Activated T-cell treated with anti-CD3 and anti-CD28 coated beads, Interleukin-2, amount 50 U/mL, for 24 hours (primary cell): ENCODE results near the gene SARS1.
"Not testable (repeated sequence)": the region's sequence is repeated elsewhere in the genome, so short reads cannot be mapped to it uniquely, and the experiment has no call there.

ENCODE experiments used
- DNase-seq: peaks from one replicate; pipeline ENCODE4 v3.0.0-alpha.2; 2020
- H3K27ac Mint-ChIP-seq: 2 replicates; pipeline ENCODE4 v1.8.0; 2020; ENCODE audit warnings: mild to moderate bottlenecking, mixed read lengths
- H3K27me3 Mint-ChIP-seq: 2 replicates; pipeline ENCODE4 v1.8.0; 2020; ENCODE audit warnings: mixed read lengths
- H3K36me3 Mint-ChIP-seq: 2 replicates; pipeline ENCODE4 v1.8.0; 2020; ENCODE audit warnings: low read depth, mixed read lengths
- H3K4me1 Mint-ChIP-seq: 2 replicates; pipeline ENCODE4 v1.8.0; 2020; ENCODE audit warnings: low read depth, mixed read lengths
- H3K4me3 Mint-ChIP-seq: 2 replicates; pipeline ENCODE4 v1.8.0; 2020; ENCODE audit warnings: mild to moderate bottlenecking, moderate library complexity, mixed read lengths
- H3K9me3 Mint-ChIP-seq: 2 replicates; pipeline ENCODE4 v1.8.0; 2020; ENCODE audit warnings: mixed read lengths

Gene SARS1

DNA sequence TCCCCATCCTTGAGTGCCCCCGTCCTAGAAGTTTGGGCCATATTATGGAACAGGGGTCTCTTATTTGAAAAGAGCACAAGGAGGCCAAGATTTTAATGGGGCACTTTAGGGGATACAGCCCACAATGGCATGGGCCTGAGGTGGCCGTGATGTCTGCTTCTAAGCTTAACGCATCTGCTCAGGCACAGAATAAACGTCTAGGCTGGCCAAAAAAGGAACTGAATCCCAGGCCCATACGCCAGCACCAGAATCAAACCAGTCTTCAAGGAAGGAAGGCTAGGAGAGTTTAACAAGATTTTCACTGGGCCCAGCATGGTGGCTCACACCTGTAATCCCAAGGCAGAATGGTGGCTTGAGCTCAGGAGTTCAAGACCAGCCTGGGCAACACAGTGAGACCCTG is 9.2 kb upstream of the SARS1 start:
- H3K36me3 Mint-ChIP-seq: peaks cover 3% of the 10 kb centered on the region
- H3K27ac Mint-ChIP-seq: no peak overlapping the region
- no peak overlapping the region for H3K4me3 Mint-ChIP-seq
- DNase-seq: no peak
- H3K4me1 Mint-ChIP-seq: peaks cover 11% of the 10 kb centered on the region
- H3K27me3 Mint-ChIP-seq: no peaks in the 10 kb centered on the region
- H3K9me3 Mint-ChIP-seq: no peaks in the 10 kb centered on the region

DNA sequence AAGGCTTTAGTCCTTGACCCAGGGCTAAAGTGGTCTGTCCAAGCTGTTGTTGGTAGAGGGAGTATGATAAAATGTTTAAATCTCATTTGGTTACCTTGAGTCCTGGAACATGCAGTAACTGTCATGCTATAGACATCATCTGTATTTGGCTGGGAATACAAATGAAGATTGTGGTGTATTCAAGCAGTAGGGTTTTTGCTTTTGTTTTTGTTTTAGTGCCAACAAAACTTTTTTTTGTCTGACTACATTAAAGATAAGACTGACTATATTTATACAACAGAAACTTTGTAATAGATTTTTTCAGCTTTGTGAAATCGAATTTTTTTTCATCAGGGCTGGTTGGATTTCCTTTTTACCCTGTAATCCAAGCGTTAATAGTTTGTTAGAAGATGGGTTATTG is 7.4 kb upstream of the SARS1 start:
- peaks cover 3% of the 10 kb centered on the region for H3K4me1 Mint-ChIP-seq
- DNase-seq: no peak
- no peaks in the 10 kb centered on the region for H3K27me3 Mint-ChIP-seq
- no peaks in the 10 kb centered on the region for H3K9me3 Mint-ChIP-seq
- H3K27ac Mint-ChIP-seq: no peak overlapping the region
- no peak overlapping the region for H3K4me3 Mint-ChIP-seq
- peaks cover 3% of the 10 kb centered on the region for H3K36me3 Mint-ChIP-seq

DNA sequence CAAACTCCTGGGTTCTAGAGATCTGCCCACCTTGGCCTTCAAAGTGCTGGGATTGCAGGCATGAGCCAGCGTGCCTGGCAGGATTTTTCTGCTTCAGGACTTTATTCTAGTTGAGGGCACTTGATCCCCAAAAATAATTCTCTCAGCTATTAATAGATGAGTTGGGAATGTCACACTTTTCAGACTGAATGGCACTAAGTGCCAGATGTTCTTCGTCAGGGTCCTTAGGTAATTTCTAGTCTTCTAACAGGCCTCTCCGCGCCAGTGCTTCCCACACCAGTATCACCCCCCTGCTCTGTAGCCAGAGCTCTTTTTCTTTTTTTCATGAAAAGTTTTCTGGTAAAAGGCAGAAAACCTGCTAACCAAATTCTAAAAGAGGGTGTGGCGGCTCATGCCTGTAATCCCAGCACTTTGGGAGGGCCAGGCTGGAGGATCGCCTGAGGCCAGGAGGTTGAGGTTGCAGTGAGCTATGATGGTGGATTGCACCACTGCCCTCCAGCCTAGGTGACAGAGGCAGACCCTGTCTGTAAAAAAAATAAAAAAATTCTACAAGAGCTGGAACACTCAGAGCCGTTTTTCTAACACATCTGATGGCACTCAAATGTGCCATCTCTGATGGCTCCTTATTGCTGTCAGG is 6.1 kb upstream of the SARS1 start:
- Mint-ChIP-seq H3K27me3 (no peaks in the 10 kb centered on the region), H3K4me3 (no peak overlapping the region), H3K36me3 (peaks cover 3% of the 10 kb centered on the region), H3K4me1 (no peaks in the 10 kb centered on the region), H3K9me3 (no peaks in the 10 kb centered on the region), H3K27ac (no peak overlapping the region)
- DNase-seq: no peak

DNA sequence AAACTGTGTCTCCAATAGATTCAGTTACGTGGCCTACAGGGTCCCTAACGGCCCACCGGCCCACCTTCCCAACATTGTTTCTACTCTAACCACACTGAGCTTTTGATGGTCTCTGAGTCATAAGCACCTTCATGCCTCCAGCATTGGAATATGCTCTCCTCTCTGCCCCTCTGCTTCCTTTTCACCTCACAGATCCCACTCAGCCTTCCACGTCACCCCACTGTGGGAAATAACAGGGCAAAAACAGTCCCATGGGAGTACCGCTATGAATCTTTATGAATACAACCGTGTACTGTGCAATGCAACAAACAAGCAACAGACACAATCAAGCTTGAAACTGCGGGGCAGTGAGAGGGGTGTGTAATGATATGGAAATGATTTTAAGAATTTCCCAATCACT is 5.3 kb upstream of the SARS1 start:
- Mint-ChIP-seq H3K4me1 (peaks cover 2% of the 10 kb centered on the region), H3K27ac (no peak overlapping the region)
- no peak for DNase-seq

DNA sequence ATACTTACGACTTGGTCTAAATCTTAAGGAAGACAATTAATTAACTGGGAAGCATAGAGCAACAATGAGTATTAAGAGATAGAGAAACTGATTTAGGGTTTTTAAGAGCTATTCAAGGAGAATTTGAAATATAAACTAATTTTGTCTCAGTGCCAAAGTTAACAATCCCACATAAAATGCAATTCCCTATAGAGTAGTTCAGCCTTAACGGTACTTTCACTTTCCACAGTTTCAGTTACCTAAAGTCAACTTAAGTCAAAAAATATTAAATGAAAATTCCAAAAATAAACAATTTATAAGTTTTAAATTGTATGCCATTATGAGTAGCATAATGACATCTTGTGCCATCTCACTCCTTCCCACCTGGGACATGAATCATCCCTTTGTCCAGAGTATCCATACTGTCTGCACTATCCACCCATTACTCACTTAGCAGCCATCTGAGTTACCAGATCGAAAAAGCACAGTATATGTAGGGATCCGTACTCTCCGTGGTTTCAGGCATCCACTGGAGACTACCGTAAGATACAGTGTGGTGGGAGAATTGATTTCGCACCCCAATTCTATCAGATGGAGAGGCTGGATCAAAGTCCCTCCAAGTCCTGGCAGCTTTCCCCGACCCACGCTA is 4.8 kb upstream of the SARS1 start:
- no peak for DNase-seq
- no peak overlapping the region for H3K4me3 Mint-ChIP-seq
- peaks cover 3% of the 10 kb centered on the region for H3K4me1 Mint-ChIP-seq
- H3K27ac Mint-ChIP-seq: no peak overlapping the region
- H3K9me3 Mint-ChIP-seq: no peaks in the 10 kb centered on the region
- no peaks in the 10 kb centered on the region for H3K27me3 Mint-ChIP-seq
- peaks cover 3% of the 10 kb centered on the region for H3K36me3 Mint-ChIP-seq

More for the DNA sequence above, 5.3 kb upstream of the SARS1 start:
- H3K4me3 Mint-ChIP-seq: no peak overlapping the region
- H3K27me3 Mint-ChIP-seq: no peaks in the 10 kb centered on the region
- no peaks in the 10 kb centered on the region for H3K9me3 Mint-ChIP-seq
- H3K36me3 Mint-ChIP-seq: no peaks in the 10 kb centered on the region

DNA sequence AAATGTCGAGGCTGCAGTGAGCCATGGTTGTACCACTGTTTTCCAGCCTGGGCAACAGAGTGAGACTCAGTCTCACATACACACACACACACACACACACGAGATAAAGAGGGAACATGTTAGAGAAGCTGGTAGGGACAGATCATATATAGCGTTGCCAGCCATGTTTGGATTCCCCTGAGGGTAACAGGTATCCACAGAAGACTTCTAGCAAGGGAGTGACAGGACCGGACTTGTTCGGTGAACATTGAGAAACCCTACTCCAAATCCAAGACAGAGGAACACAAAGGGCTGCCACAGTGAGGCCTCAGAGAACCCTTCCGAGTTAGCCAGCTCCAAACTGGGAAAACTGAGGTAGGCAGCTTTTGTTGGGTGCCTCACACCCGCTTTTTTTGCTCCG is 3.7 kb upstream of the SARS1 start:
- Mint-ChIP-seq H3K27me3 (no peaks in the 10 kb centered on the region), H3K9me3 (no peaks in the 10 kb centered on the region), H3K27ac (no peak overlapping the region), H3K4me1 (peaks cover 5% of the 10 kb centered on the region), H3K36me3 (peaks cover 14% of the 10 kb centered on the region), H3K4me3 (no peak overlapping the region)
- no peak for DNase-seq

DNA sequence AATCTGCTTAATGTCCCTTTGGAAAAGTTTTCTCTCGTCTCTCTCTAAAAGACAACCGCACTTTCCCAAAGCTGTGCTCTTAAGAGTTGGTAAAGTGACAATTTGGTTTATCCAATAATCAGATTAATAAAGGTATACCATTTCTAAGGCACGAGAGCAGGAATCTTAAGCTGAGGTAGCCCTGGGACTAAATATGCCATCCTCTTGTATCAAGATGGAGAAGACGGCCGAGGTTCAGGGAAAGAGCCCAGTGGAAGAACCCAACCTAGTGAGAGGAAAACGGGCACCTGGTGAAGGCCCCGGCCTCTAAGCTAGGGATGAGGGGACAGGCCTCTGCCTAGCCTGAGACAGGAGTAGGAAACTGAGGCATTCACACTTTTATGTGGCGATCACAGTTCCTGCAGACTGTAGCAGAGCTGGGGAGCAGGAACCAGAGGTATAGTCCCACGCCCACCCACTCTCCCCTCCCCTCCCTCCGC is 334 bp upstream of the SARS1 start:
- Mint-ChIP-seq H3K27ac (peak overlapping the region; percentile 96), H3K4me3 (peak overlapping the region; percentile 99), H3K27me3 (no peaks in the 10 kb centered on the region), H3K4me1 (peaks cover 32% of the 10 kb centered on the region), H3K9me3 (no peaks in the 10 kb centered on the region), H3K36me3 (peaks cover 43% of the 10 kb centered on the region)
- DNase-seq: peak; percentile 93

DNA sequence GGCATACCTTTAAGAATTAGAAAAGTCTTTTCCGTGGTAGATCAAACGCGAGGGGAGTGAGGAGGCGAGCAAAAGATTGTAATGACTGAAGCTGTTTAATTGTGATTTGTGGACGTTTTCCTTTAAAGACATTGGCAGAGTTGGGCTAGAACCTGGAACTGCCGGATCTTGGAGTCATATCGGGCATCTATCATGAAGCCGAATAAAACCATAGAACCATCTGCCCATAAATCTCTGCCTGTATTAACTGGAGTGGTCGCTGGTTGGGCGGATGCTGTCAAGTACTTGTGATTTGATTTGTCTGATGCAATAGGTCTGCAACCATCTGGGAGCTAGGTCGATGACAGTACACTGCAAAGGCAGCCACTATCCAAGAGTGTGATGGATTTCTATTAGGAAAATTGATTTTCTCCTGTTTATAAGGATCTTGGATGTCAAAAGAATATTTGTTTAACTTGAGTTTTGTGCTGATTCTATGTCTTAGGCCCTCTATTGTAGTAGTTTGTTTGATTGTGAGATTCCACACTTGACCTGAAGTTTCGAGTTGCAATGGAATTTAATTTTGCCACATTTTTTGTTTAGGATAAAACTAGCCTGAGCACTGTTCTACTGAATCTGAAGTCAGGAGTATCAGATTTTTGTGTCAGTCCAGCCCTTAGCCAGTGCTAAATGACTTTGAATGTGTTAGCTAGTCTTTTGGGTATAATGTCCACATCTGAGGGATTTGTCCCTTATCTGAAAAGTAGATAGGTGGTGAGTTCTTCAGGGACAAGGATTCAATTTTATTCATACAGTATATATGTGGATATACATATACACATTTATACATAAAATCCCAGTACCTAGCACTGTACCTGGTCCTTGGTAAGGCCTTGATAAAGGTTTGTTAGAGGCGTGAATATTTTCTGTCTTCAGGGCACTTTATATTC is 1.2 kb downstream of the SARS1 start:
- Mint-ChIP-seq H3K27me3 (no peaks in the 10 kb centered on the region), H3K4me3 (peak overlapping the region; percentile 99), H3K9me3 (no peaks in the 10 kb centered on the region), H3K27ac (peak overlapping the region; percentile 96), H3K4me1 (peaks cover 36% of the 10 kb centered on the region), H3K36me3 (peaks cover 57% of the 10 kb centered on the region)
- DNase-seq: peak; percentile 47

DNA sequence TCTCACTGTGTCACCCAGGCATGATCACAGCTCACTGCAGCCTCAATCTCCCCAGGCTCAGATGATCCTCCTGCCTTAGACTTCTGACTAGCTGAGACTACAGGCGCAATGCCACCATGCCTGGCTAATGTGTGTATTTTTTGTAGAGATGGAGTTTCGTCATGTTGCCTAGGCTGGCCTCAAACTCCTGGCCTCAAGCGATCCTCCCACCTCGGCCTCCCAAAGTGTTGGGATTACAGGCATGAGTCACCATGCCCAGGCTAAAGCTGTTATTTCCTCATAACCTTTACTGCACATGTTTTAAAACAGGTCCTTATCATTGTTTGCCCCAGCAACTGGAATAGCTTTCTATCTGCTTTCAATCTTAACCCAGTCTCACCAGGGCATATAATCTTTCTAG is 2.9 kb downstream of the SARS1 start:
- no peaks in the 10 kb centered on the region for H3K9me3 Mint-ChIP-seq
- peak overlapping the region; percentile 96 for H3K27ac Mint-ChIP-seq
- peaks cover 70% of the 10 kb centered on the region for H3K36me3 Mint-ChIP-seq
- no peaks in the 10 kb centered on the region for H3K27me3 Mint-ChIP-seq
- H3K4me3 Mint-ChIP-seq: peak overlapping the region; percentile 99
- DNase-seq: no peak
- peaks cover 47% of the 10 kb centered on the region for H3K4me1 Mint-ChIP-seq

DNA sequence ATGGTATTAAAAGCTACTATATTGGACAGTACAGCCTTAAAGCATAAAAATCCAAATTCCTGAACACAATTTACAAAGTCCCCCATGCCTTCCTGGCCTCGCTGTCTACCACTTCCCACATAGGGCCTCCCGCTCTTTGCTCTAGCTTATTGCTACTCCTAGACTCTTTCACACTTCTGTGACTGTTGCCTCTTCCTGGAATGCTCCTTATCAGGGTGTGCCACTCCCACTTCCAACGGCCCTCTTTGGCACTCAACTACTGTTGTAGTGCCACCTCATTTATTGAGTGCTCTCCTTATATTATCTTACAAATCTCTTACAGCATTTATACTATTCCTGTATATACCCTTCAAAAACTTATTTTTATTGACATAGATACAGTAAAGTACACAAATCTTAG is 4.8 kb downstream of the SARS1 start:
- Mint-ChIP-seq H3K27ac (peak overlapping the region; percentile 38), H3K36me3 (peaks cover 87% of the 10 kb centered on the region), H3K4me1 (peaks cover 55% of the 10 kb centered on the region), H3K27me3 (no peaks in the 10 kb centered on the region), H3K9me3 (no peaks in the 10 kb centered on the region), H3K4me3 (no peak overlapping the region)
- DNase-seq: no peak

DNA sequence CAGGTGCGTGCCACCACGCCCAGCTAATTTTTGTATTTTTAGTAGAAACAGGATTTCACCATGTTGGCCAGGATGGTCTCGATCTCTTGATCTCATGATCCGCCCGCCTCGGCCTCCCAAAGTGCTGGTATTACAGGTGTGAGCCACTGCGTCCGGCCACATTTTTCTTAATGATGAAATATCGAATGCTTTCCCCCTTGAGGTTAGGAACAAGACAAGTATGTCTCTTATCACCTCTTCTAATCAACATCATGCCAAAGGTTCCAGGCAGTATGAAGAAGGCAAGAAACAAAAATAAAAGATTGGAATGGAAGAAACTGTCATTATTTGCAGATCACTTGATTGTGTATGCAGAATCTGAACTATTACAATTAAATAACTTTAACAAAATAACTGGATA is 7.5 kb downstream of the SARS1 start:
- not testable (repeated sequence) for H3K27ac Mint-ChIP-seq, H3K27me3 Mint-ChIP-seq, H3K4me3 Mint-ChIP-seq, H3K9me3 Mint-ChIP-seq, DNase-seq
- Mint-ChIP-seq H3K36me3 (peaks cover 88% of the 10 kb centered on the region), H3K4me1 (peaks cover 64% of the 10 kb centered on the region)

DNA sequence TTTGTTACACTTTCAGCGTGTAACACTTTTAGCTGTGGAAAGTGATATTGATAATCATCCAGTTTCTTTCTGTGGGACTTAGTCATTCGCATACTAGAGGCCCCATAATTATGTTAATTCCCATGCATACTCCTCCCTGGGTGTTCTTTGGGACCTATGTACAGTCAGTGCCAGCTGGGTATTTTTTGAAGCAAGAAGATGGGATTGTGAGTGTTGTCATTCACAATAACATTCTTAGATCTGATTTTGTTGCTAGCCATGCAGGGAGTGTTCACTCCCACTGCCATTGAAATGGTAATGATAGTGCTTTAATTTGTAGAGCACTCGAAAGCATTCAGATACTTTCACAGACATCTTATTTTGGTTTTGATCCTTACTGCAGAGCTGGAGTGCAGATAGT is 11.6 kb downstream of the SARS1 start:
- Mint-ChIP-seq H3K27me3 (no peaks in the 10 kb centered on the region), H3K4me1 (peaks cover 43% of the 10 kb centered on the region), H3K9me3 (no peaks in the 10 kb centered on the region), H3K36me3 (peaks cover 86% of the 10 kb centered on the region), H3K27ac (peak overlapping the region; percentile 4), H3K4me3 (no peak overlapping the region)
- no peak for DNase-seq

DNA sequence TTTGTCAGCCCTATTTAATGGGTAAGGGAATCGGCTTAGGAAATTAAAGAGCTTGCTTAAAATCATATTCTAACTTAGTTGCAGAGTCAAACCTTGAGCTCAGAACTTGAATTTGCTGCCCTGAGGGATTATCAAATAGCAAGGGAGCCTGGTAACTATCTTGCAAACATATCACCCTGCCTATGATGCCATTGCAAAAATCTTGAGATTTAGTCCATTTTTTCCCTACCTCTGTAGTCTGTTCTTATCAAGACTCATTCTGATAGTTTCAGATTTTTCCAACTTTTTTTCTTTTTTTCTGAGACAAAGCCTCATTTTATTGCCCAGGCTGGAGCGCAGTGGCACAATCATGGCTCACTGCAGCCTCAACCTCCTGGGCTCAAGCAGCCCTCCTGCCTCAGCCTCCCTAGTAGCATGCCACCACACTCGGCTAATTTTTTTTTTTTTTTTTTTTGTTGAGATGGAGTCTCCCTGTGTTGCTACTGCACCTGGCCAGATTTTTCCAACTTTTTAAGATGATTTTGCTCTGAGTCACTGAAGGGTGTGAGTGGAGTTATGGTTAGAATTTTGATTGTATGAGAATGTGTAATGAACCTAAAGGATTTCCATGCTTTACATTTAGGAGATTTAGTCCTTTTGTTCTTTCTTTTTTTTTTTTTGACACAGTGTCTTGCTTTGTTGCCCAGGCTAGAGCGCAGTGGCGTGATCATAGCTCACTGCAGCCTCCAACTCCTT is 12.2 kb downstream of the SARS1 start:
- H3K36me3 Mint-ChIP-seq: peaks cover 88% of the 10 kb centered on the region
- peaks cover 40% of the 10 kb centered on the region for H3K4me1 Mint-ChIP-seq

DNA sequence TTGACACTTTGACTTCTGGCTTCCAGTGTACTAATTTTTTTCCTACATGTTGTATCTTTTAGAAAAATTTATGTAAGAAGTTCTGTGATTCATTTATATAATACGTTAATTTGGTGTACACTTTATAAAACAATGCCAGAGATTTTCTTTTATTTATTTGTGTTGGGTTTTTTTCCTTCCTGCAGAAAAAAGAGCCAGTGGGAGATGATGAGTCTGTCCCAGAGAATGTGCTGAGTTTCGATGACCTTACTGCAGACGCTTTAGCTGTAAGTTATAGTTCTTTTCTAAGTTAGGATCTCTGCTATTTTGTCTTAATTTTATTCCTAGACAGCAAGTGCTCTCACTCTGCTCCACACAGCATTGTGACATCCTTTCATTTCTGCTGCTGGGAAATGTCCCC is 14.4 kb downstream of the SARS1 start:
- no peak overlapping the region for H3K27ac Mint-ChIP-seq
- H3K4me3 Mint-ChIP-seq: no peak overlapping the region
- no peaks in the 10 kb centered on the region for H3K9me3 Mint-ChIP-seq
- peaks cover 90% of the 10 kb centered on the region for H3K36me3 Mint-ChIP-seq
- no peak for DNase-seq
- H3K4me1 Mint-ChIP-seq: peaks cover 26% of the 10 kb centered on the region
- no peaks in the 10 kb centered on the region for H3K27me3 Mint-ChIP-seq

More for the DNA sequence above, 12.2 kb downstream of the SARS1 start:
- H3K27ac Mint-ChIP-seq: peak overlapping the region; percentile 72
- no peaks in the 10 kb centered on the region for H3K9me3 Mint-ChIP-seq
- no peaks in the 10 kb centered on the region for H3K27me3 Mint-ChIP-seq
- no peak for DNase-seq
- H3K4me3 Mint-ChIP-seq: no peak overlapping the region
